Ecto neural progenitor cell (in vitro differentiated cells): ENCODE results near the gene GINS1.

ENCODE experiments used
- DNase-seq: peaks from one replicate; pipeline ENCODE4 v3.0.0-alpha.2; 2018; ENCODE audit warnings: low spot score

The GINS1 gene

GRCh38 chr20:25477014-25477882, 69.8 kb downstream of the GINS1 start:
- DNase-seq, result no peak

DNA sequence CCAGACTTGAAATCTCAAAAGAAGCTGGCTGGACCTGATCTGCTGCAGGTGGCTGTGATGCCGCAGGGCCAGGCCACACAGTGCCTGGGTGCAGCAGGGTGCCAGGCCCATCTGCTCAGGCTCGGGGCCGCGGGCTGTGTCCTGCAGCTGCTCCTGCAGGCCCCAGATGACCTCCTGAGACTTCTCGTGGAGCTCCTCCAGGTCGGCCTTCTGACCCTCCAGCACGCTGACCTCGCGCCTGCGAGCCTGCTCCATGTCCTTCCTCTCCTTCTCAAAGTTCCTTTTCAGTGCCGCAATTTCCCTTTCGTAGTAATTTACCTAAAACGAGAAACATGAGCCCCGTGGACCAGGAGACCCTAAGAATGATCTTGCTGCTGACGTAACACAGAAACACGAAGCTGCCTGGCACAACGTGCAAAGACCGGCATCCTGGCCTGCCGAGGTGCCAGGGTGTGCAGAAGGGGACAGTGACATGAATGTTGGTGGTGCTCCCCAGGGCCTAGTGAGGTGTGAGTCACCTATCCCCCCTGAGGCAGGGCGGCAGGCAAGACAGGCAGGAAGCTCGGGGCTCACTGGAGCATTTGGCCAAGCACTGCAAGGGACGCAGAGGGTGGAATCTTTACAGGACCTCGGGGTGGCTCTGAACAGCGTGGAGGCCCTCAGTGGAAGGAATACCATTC, 71.6 kb downstream of the GINS1 start:
- DNase-seq, result no peak

DNA sequence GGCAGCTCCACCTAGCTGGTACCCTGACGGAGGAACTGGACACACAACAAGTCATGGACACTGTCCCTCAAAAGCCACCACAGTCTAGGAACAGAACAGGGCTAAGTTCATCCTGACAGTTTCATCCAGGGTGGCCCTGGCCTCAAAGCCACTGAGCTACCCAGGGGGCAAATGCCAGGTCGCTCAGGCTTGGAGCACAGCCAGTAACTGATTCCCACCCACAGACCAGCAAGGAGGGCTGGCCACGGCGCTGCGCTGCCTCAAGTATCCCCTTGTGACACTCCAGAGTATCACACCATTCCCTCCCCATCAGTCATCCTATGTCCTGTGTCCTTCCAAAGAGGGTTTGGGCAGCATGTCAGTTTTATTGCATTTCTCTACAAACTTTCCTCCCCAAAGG, 72.2 kb downstream of the GINS1 start:
- no peak for DNase-seq

- DNase-seq, result no peak
These were observed 72.7 kb downstream of the GINS1 start for GRCh38 chr20:25480156-25480555.

DNA sequence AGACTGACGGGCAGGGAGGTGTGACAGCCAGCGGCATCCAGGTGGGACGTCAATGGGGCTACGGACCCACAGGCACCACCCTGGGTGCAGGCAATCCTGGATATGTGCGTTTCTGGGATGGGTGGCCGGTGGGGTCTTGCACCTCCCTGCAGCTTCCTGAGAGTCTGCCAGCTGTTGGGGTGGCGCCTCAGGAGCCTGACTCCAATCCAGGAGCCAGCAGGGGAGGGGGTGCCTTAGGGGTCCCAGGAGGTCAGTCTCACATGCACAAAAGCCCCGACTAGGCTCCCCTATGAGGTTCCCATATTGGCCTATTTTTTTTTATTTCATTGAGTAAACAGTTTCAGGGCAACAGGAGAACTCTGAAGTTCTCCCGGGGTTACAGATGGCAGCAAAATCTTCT, 73.3 kb downstream of the GINS1 start:
- no peak for DNase-seq

- no peak for DNase-seq
These were observed 73.9 kb downstream of the GINS1 start for GRCh38 chr20:25481235-25481917.

GRCh38 chr20:25481918-25482253, 74.4 kb downstream of the GINS1 start:
- no peak for DNase-seq

GRCh38 chr20:25483431-25484132, 76.1 kb downstream of the GINS1 start:
- no peak for DNase-seq

- no peak for DNase-seq
These were observed 76.9 kb downstream of the GINS1 start for GRCh38 chr20:25484224-25484846.

GRCh38 chr20:25484911-25485511, 77.5 kb downstream of the GINS1 start:
- no peak for DNase-seq

DNA sequence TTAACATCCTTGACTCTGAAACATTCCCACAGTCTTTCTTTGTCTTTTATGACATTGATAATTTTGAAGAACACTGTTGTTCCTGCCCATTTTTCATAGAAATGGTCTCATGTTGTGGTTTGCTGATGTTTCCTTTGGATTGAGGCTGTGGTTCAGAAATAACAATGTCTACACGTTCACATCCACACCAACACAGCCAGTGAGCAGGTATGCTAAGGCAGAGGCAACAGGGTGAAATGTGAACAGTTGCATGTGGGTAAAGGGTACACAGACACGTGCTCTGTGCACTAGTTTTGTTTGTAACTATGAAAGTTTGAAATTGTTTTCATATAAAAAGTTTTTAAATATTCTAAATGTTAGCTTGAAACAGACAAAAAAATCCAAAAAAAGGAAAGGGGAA, 78.4 kb downstream of the GINS1 start:
- no peak for DNase-seq

DNA sequence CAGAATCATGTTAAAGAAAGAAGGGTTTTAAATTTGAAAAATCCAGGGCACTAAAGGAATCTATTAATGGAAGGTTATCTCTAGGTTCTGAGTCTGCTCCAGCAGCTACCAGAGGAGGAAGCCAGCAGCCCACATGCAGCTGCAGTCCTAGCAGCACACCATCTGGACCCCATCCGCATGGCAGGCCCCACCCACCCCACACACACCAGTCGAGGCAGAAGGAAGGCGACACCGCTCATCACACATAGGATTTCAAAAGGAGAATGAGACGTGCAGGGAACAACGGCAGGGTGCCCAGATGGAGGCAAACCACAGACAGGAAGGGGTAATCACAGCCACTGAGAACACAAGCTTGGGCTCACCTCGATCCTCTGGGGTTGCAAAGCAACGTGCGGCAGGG, 78.9 kb downstream of the GINS1 start:
- DNase-seq, result no peak

DNA sequence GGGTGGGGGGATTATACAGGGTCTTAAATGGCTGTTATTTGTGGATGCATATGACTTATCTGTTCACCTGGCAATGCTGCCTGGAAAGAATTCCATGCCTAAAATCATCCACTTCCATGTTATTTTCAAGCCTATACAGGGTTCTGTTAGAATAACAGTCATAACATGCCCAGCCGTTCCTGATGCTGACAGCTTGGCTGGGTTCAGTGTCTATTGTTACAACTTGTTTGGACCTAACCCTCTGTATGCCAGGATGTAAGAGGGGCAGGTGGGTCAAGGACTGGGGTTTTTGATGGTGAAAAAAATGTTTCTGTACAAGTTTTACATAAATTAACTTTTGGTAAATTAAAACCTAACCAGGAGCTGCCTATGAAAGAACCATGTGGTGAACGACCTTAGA, 79.8 kb downstream of the GINS1 start:
- no peak for DNase-seq

GRCh38 chr20:25487975-25488374, 80.5 kb downstream of the GINS1 start:
- DNase-seq, result no peak

- no peak for DNase-seq
These were observed 81.9 kb downstream of the GINS1 start for GRCh38 chr20:25489221-25489871.

GRCh38 chr20:25490656-25491445, 83.4 kb downstream of the GINS1 start:
- no peak for DNase-seq

DNA sequence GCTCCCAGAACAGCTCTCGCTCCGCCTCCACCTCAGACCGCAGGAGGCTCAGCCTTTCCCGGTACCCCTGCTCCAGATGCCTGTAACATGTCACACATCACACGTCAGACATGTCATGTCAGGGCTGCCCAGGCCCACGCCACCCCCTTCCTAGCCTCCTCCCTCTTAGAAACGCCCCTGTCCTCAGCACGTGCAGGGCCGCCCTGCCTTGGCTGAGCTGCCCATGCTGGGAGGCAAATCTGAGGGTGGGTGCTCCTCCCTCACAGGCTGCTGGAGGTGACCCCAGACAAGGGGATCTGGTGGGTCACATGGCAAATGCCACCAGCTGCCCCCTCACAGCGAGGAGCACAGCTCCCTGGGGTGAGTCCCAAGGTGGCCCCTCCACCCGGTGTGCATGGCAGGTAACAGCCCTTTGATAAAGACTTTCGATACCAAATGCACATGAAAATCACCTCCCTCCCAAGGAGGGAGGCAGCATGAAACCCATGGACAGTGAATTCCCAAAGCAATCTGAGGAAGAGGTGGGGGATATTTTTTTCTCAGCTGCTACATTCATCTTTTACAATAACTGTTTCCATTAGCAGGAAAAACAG, 84.1 kb downstream of the GINS1 start:
- DNase-seq, result no peak

DNA sequence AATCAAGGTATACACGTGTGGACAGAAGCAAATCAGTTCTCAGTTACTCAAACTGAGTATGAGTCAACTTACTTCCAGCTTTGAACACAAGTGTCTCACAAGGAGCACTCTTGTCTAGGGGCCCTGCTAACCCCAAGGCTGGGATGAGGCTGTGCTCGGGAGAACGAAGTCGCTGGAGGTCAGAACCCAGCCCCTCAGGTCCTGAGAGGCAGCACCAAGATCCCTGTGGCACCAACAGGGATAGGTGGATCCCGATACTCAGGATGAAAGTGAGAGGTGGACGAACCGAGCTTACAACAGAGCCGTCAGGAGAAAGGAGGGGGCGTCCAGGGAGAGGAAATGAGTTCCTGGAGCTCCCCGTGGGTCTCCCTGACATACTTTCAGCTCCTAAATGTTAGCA, 85.7 kb downstream of the GINS1 start:
- no peak for DNase-seq

DNA sequence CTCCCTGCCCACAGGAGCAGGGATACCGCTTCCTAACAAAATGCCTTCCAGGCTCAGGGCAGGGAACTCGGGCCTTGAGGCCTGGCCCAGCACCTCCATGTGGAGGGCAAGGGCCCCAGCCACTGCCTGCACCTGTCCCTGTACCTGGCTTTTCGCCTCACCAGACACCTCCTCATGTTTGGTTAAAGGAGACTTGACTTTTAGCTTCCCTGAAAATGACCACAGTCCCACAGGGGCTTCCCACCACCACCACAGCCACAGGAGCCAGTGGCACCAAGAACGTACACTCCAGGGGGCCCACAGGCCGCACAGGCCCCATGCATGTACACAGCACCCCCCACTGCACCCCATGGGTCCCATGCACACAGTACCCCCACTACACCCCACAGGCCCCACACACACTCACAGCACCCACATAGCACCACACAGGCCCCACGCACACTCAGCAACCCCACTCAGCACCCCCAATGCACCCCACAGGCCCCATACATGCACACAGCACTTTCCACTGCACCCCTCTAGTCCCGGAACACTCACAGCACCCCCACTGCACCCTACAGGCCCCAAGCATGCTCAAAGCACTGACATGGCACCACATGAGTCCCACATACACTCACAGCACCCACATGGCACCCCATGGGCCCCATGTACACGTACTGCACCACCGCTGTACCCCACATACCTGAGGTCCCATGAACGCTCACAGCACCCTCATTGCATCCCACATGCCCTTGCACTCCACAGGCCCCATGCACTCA, 86.5 kb downstream of the GINS1 start:
- DNase-seq, result no peak
